ENCODE results near the gene PTPN23. TPM values are rescaled to one million over a fixed set of nuclear protein-coding genes. Genes with fewer than 3 reads are reported as not detected.

The PTPN23 gene
- total and polyA plus RNA-seq, 2 of the 13 experiments (the other 11 are each of a cell fraction or from before 2014, with no cell fraction given): 2.3 to 3.7 TPM

- 0 out of 2 replicates have a peak, but pooled peaks have one; percentile 27 for TF ChIP-seq ZNF331 (CRISPR knock-in tag; IDR thresholded peaks at IDR 0.05)
- TF ChIP-seq, protein P1, sequence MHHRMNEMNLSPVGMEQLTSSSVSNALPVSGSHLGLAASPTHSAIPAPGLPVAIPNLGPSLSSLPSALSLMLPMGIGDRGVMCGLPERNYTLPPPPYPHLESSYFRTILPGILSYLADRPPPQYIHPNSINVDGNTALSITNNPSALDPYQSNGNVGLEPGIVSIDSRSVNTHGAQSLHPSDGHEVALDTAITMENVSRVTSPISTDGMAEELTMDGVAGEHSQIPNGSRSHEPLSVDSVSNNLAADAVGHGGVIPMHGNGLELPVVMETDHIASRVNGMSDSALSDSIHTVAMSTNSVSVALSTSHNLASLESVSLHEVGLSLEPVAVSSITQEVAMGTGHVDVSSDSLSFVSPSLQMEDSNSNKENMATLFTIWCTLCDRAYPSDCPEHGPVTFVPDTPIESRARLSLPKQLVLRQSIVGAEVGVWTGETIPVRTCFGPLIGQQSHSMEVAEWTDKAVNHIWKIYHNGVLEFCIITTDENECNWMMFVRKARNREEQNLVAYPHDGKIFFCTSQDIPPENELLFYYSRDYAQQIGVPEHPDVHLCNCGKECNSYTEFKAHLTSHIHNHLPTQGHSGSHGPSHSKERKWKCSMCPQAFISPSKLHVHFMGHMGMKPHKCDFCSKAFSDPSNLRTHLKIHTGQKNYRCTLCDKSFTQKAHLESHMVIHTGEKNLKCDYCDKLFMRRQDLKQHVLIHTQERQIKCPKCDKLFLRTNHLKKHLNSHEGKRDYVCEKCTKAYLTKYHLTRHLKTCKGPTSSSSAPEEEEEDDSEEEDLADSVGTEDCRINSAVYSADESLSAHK (CRISPR knock-in tag; IDR thresholded peaks at IDR 0.05; ENCODE audit: borderline replicate concordance): no peak
- TF ChIP-seq CHD4 (IDR thresholded peaks at IDR 0.05; ENCODE audit: borderline replicate concordance, low read length): peak; percentile 72; the same call in 1 of the 2 replicates
- TF ChIP-seq ZNF746 (CRISPR knock-in tag; IDR thresholded peaks at IDR 0.05): no peak; the same call in 1 of the 2 replicates
- TF ChIP-seq ZNF496 (CRISPR knock-in tag; IDR thresholded peaks at IDR 0.05; ENCODE audit: insufficient replicate concordance): no peak
- peak; percentile 37; the same call in 1 of the 2 replicates for TF ChIP-seq ETV5 (CRISPR knock-in tag; IDR thresholded peaks at IDR 0.05; ENCODE audit: borderline replicate concordance)
- peak; percentile 89 for TF ChIP-seq SP5 (CRISPR knock-in tag; IDR thresholded peaks at IDR 0.05; ENCODE audit: borderline replicate concordance, low read depth)
- TF ChIP-seq ZNF292 (CRISPR knock-in tag; IDR thresholded peaks at IDR 0.05; ENCODE audit: borderline replicate concordance, low read depth): no peak
- TF ChIP-seq ZBTB21 (CRISPR knock-in tag; IDR thresholded peaks at IDR 0.05): no peak
- TF ChIP-seq ZFP36 (IDR thresholded peaks at IDR 0.05; ENCODE audit: borderline replicate concordance, low read depth, low read length, partially characterized antibody): no peak
- TF ChIP-seq SOX6 (IDR thresholded peaks at IDR 0.05): no peak
- TF ChIP-seq SOX6 (CRISPR knock-in tag; IDR thresholded peaks at IDR 0.05): peak; percentile 56; the same call in 1 of the 2 replicates
- no peak for TF ChIP-seq ZNF124 (CRISPR knock-in tag; IDR thresholded peaks at IDR 0.05)
- TF ChIP-seq, protein P2, sequence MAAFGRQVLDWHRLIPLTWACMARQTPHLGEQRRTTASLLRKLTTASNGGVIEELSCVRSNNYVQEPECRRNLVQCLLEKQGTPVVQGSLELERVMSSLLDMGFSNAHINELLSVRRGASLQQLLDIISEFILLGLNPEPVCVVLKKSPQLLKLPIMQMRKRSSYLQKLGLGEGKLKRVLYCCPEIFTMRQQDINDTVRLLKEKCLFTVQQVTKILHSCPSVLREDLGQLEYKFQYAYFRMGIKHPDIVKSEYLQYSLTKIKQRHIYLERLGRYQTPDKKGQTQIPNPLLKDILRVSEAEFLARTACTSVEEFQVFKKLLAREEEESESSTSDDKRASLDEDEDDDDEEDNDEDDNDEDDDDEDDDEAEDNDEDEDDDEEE (CRISPR knock-in tag; IDR thresholded peaks at IDR 0.05): no peak
- peak; percentile 32; the same call in 1 of the 2 replicates for TF ChIP-seq KDM6A (CRISPR knock-in tag; IDR thresholded peaks at IDR 0.05; ENCODE audit: low read depth)
- 0 out of 2 replicates have a peak, but pooled peaks have one; percentile 54 for TF ChIP-seq GLI4 (CRISPR knock-in tag; IDR thresholded peaks at IDR 0.05; ENCODE audit: borderline replicate concordance)
- TF ChIP-seq HINFP (CRISPR knock-in tag; IDR thresholded peaks at IDR 0.05; ENCODE audit: low read depth): no peak
- TF ChIP-seq HDAC2 (CRISPR knock-in tag; IDR thresholded peaks at IDR 0.05): peak; percentile 66
- TF ChIP-seq, protein P3, sequence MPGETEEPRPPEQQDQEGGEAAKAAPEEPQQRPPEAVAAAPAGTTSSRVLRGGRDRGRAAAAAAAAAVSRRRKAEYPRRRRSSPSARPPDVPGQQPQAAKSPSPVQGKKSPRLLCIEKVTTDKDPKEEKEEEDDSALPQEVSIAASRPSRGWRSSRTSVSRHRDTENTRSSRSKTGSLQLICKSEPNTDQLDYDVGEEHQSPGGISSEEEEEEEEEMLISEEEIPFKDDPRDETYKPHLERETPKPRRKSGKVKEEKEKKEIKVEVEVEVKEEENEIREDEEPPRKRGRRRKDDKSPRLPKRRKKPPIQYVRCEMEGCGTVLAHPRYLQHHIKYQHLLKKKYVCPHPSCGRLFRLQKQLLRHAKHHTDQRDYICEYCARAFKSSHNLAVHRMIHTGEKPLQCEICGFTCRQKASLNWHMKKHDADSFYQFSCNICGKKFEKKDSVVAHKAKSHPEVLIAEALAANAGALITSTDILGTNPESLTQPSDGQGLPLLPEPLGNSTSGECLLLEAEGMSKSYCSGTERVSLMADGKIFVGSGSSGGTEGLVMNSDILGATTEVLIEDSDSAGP (CRISPR knock-in tag; IDR thresholded peaks at IDR 0.05; ENCODE audit: borderline replicate concordance): no peak
- peak; percentile 37 for TF ChIP-seq TEAD3 (CRISPR knock-in tag; optimal IDR thresholded peaks at IDR 0.05; ENCODE audit: borderline replicate concordance)
- peak; percentile 73; the same call in 1 of the 2 replicates for TF ChIP-seq SATB2 (CRISPR knock-in tag; IDR thresholded peaks at IDR 0.05)
- TF ChIP-seq ELF3 (CRISPR knock-in tag; IDR thresholded peaks at IDR 0.05): peak; percentile 45; the same call in 1 of the 2 replicates
Observed at GRCh38 chr3:47424434-47425382, 43.9 kb downstream of the PTPN23 start (continued).

All from HepG2 (cell line).